ENCODE measurements around the gene OXT. TPM values are rescaled to one million over a fixed set of nuclear protein-coding genes. Genes with fewer than 3 reads are reported as not detected.

The OXT gene
- total and polyA plus RNA-seq, 2 of the 8 experiments (the other 6 are each of a cell fraction or from before 2014, with no cell fraction given): not detected

DNA sequence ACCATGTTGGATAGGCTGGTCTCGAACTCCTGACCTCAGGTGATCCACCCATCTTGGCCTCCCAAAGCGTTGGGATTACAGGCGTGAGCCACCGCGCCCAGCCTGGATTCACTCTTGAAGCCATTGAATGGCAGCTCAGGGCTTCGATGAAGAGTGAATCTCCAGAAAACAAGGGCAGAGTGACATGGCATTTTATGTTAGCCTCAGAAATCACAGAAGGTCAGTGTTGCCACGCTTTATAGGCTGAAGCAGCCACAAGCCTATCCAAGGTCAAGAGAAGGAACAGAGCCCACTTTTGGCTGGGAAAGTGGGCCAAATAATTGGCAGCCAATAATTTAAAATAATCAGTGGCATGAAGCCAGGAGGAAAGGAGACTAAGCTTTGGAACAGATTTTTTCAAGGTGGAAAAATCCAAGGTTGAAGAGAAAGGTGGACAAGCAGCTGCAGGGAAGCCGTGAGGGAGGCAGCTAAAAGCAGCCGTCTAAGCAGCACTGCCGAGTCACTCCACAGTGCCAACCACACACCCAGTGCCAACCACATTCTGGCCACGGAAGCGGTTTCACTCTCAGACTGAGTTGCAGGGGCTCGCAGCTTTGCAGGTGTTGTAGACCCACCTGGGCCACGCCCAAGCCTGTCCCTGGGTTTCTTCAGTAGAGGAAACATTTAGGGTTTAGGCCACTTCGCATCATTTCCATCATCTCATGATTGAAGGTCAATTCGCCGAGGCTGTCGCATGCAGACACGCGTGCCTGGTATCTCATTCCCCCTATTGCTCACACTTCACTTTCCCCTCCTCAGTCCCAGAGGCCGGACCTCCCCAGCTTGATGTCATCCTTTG is 30.5 kb downstream of the OXT start (continued):
- TF ChIP-seq CHD7 (IDR thresholded peaks at IDR 0.05; ENCODE audit: insufficient replicate concordance, low read length) (no peak), ASH2L (IDR thresholded peaks at IDR 0.05; ENCODE audit: low read length) (no peak), CTBP2 (IDR thresholded peaks at IDR 0.05; ENCODE audit: borderline replicate concordance, insufficient read depth, insufficient read length, low read length) (no peak), PHF8 (conservative IDR thresholded peaks at IDR 0.05; ENCODE audit: low read depth, low read length) (no peak), MAFK (IDR thresholded peaks at IDR 0.05; ENCODE audit: low read depth, low read length) (no peak), KDM1A (IDR thresholded peaks at IDR 0.05; ENCODE audit: borderline replicate concordance, low read length) (no peak), EP300 (IDR thresholded peaks at IDR 0.05; ENCODE audit: borderline replicate concordance in 1 of 2, low read depth in 2 of 2, low read length in 2 of 2) (no peak), GABPA (IDR thresholded peaks at IDR 0.05; ENCODE audit: borderline replicate concordance, insufficient read depth, low read length) (no peak), SP4 (IDR thresholded peaks at IDR 0.05; ENCODE audit: low read length) (no peak), SP1 (IDR thresholded peaks at IDR 0.05; ENCODE audit: low read depth, low read length) (no peak)

All from H1 (cell line).